Anterior cingulate cortex (tissue), 58 donors: ENCODE results near the gene MS4A10.

Experiments
- DNase-seq, 58 donors: peaks; one replicate each; lab custom pipeline; 2025; lab: John Stamatoyannopoulos, UW

Gene MS4A10

GRCh38 chr11:60764879-60765278, 20.3 kb upstream of the MS4A10 start:
- no peak for DNase-seq

- DNase-seq: no peak
Measured at GRCh38 chr11:60765355-60765754, 19.8 kb upstream of the MS4A10 start.

GRCh38 chr11:60766547-60766946, 18.6 kb upstream of the MS4A10 start:
- DNase-seq: no peak

GRCh38 chr11:60767388-60767811, 17.7 kb upstream of the MS4A10 start:
- no peak for DNase-seq

GRCh38 chr11:60768202-60768601, 16.9 kb upstream of the MS4A10 start:
- no peak for DNase-seq

GRCh38 chr11:60769273-60769672, 15.9 kb upstream of the MS4A10 start:
- no peak for DNase-seq

GRCh38 chr11:60769811-60770210, 15.3 kb upstream of the MS4A10 start:
- no peak for DNase-seq

- DNase-seq: no peak
Measured at GRCh38 chr11:60771146-60771545, 14.0 kb upstream of the MS4A10 start.

GRCh38 chr11:60771879-60772525, 13.1 kb upstream of the MS4A10 start:
- no peak for DNase-seq

GRCh38 chr11:60772666-60773065, 12.5 kb upstream of the MS4A10 start:
- no peak for DNase-seq

GRCh38 chr11:60774726-60775125, 10.4 kb upstream of the MS4A10 start:
- no peak for DNase-seq

- DNase-seq: peak in 56 of 58 donors; percentile 21 to 91 (median 69)
Measured at GRCh38 chr11:60775420-60775961, 9.6 kb upstream of the MS4A10 start.

GRCh38 chr11:60776167-60776566, 9.0 kb upstream of the MS4A10 start:
- DNase-seq: no peak

- no peak for DNase-seq
Measured at GRCh38 chr11:60777106-60777505, 8.0 kb upstream of the MS4A10 start.

- no peak for DNase-seq
Measured at GRCh38 chr11:60777572-60777971, 7.6 kb upstream of the MS4A10 start.

- no peak for DNase-seq
Measured at GRCh38 chr11:60780065-60780464, 5.1 kb upstream of the MS4A10 start.

GRCh38 chr11:60780774-60781173, 4.4 kb upstream of the MS4A10 start:
- DNase-seq: no peak

- no peak for DNase-seq
Measured at GRCh38 chr11:60781286-60781980, 3.7 kb upstream of the MS4A10 start.

GRCh38 chr11:60781981-60782316, 3.2 kb upstream of the MS4A10 start:
- no peak for DNase-seq

- no peak for DNase-seq
Measured at GRCh38 chr11:60782393-60783140, 2.6 kb upstream of the MS4A10 start.

GRCh38 chr11:60783141-60783484, 2.0 kb upstream of the MS4A10 start:
- no peak for DNase-seq

- no peak for DNase-seq
Measured at GRCh38 chr11:60783911-60784310, 1.2 kb upstream of the MS4A10 start.
